Vagina (tissue), 2 donors: ENCODE results near the gene NAP1L5. TPM values are rescaled to one million over a fixed set of nuclear protein-coding genes. Genes with fewer than 3 reads are reported as not detected.

Experiments used
- DNase-seq, 2 donors: peaks; one replicate each; pipeline ENCODE4 v3.0.0-alpha.2; 2017; ENCODE audit errors: extremely low spot score in 2 of 2
- H3K27ac ChIP-seq: fragments of 200-600 bp; sonication (generic); one replicate; pipeline ENCODE4 v1.5.1; 2019
- H3K27me3 ChIP-seq: fragments of 200-600 bp; sonication (generic); one replicate; pipeline ENCODE4 v1.5.1; 2019
- H3K36me3 ChIP-seq, 2 donors: fragments of 200-600 bp; sonication (generic); one replicate each; pipeline ENCODE4 v1.5.1; 2017 to 2019
- H3K4me1 ChIP-seq: fragments of 200-600 bp; sonication (generic); one replicate; pipeline ENCODE4 v1.5.1; 2019
- H3K4me3 ChIP-seq, 2 donors: fragments of 200-600 bp; sonication (generic); 1 replicate in 1 of 2; 2 replicates in 1 of 2; pipeline ENCODE4 v1.5.1; 2016 to 2019
- H3K9me3 ChIP-seq: fragments of 200-600 bp; sonication (generic); one replicate; pipeline ENCODE4 v1.5.1; 2019
- POLR2A ChIP-seq, 2 donors: fragments of 450-650 bp; IDR thresholded peaks; one replicate each; pipeline ENCODE4 v1.6.1; 2017; ENCODE audit warnings: antibody characterized with exemption in 2 of 2, mild to moderate bottlenecking in 2 of 2, moderate library complexity in 2 of 2
- POLR2AphosphoS5 ChIP-seq, 2 donors: sonication (generic); formaldehyde crosslinking; IDR thresholded peaks; one replicate each; pipeline ENCODE4 v1.9.0; 2017; ENCODE audit warnings: antibody characterized with exemption in 2 of 2, mild to moderate bottlenecking in 2 of 2, low read depth in 1 of 2; ENCODE audit not compliant: insufficient read depth in 1 of 2
- intact Hi-C: fragments of 100-400 bp; cut with DNase I; formaldehyde crosslinking; loops from one replicate; pipeline ENCODE4 v1.15.1; 2023
- total RNA-seq: library from RNA; depleted of rRNA; stranded (reverse); fragments of >200 nt; gene quantifications from one replicate; pipeline ENCODE4 v1.2.3, GENCODE V29; 2016
- TF ChIP-seq, protein P1 (sequence below), 3 experiments: fragments of 450-650 bp in 2 of 3; fragments of 200-600 bp in 1 of 3; sonication (generic) in 1 of 3; IDR thresholded peaks; one replicate each; pipeline ENCODE4 v1.5.1; 2017 to 2019; ENCODE audit warnings: antibody characterized with exemption in 3 of 3, mild to moderate bottlenecking in 2 of 3, moderate library complexity in 2 of 3

NAP1L5 gene, protein sequence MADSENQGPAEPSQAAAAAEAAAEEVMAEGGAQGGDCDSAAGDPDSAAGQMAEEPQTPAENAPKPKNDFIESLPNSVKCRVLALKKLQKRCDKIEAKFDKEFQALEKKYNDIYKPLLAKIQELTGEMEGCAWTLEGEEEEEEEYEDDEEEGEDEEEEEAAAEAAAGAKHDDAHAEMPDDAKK
- 9.1 TPM for total RNA-seq

DNA sequence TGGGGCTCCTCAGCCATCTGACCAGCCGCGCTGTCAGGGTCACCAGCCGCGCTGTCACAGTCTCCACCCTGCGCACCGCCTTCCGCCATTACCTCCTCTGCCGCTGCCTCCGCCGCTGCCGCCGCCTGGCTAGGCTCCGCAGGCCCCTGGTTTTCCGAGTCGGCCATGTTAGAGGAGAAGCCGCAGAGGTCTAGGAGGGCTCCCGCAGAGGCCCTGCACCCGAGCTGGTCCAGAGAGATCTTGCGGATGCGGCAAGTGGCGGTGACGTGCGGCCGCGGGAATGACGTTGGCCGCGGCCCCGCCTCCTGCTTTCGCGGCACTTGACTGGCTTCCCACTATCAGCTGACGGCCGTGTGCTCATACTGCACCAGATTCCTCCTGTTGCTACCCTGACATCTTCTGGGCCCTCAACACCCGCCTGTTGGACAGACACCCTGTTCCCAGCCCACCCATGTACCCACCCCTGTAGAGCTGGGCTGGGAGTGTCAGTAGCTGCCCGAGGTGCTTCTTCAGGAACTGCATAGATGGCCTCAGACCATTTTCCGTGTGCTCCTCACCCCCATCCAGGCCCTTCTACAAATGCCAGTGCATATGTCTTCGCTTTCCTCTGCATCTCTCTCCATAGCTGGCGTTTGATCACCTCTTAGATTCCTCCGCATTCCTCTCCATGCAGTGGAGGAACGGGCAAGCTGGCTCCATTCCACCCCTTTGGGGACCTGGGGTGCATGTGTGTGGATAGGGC is at the start of gene NAP1L5:
Gene NAP1L5 (minus strand): TSS at position 242 of the 742 bp plus-strand sequence. CDS start 75 bp downstream, at position 167.
- Histone ChIP-seq H3K4me3 (peak within 1 kb of the TSS; percentile 60 to 62), H3K4me1 (no peaks in the 10 kb centered on the region), H3K36me3 (no peaks in the 10 kb centered on the region), H3K27me3 (no peaks in the 10 kb centered on the region), H3K27ac (peak within 1 kb of the TSS; percentile 82), H3K9me3 (no peaks in the 10 kb centered on the region)
- intact Hi-C loops = no loop called here
- TF ChIP-seq POLR2AphosphoS5 (IDR thresholded peaks at IDR 0.05; ENCODE audit: insufficient read depth in 1 of 2, low read depth in 1 of 2) (peak in 1 of 2 donors; percentile 89), POLR2A (IDR thresholded peaks at IDR 0.05) (peak in 1 of 2 donors; percentile 42)
- TF ChIP-seq, protein P1, sequence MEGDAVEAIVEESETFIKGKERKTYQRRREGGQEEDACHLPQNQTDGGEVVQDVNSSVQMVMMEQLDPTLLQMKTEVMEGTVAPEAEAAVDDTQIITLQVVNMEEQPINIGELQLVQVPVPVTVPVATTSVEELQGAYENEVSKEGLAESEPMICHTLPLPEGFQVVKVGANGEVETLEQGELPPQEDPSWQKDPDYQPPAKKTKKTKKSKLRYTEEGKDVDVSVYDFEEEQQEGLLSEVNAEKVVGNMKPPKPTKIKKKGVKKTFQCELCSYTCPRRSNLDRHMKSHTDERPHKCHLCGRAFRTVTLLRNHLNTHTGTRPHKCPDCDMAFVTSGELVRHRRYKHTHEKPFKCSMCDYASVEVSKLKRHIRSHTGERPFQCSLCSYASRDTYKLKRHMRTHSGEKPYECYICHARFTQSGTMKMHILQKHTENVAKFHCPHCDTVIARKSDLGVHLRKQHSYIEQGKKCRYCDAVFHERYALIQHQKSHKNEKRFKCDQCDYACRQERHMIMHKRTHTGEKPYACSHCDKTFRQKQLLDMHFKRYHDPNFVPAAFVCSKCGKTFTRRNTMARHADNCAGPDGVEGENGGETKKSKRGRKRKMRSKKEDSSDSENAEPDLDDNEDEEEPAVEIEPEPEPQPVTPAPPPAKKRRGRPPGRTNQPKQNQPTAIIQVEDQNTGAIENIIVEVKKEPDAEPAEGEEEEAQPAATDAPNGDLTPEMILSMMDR (IDR thresholded peaks at IDR 0.05) = no peak
- no peak for DNase-seq

- no peak for DNase-seq
- no peak overlapping the region for H3K4me3 ChIP-seq
- no peak overlapping the region for H3K27ac ChIP-seq
- H3K9me3 ChIP-seq = no peaks in the 10 kb centered on the region
- intact Hi-C loops = no loop called here
- H3K4me1 ChIP-seq = no peaks in the 10 kb centered on the region
- peaks cover 0 to 60% of the 10 kb centered on the region in 2 donors for H3K36me3 ChIP-seq
- TF ChIP-seq POLR2A (IDR thresholded peaks at IDR 0.05) (no peak), POLR2AphosphoS5 (IDR thresholded peaks at IDR 0.05; ENCODE audit: insufficient read depth in 1 of 2, low read depth in 1 of 2) (no peak)
- TF ChIP-seq, protein P1 (IDR thresholded peaks at IDR 0.05) = no peak
- no peaks in the 10 kb centered on the region for H3K27me3 ChIP-seq
Observed at GRCh38 chr4:88747351-88747750, 49.7 kb upstream of the NAP1L5 start.

- H3K9me3 ChIP-seq = no peaks in the 10 kb centered on the region
- no peaks in the 10 kb centered on the region for H3K4me1 ChIP-seq
- DNase-seq = no peak
- H3K27ac ChIP-seq = peak overlapping the region; percentile 28
- H3K27me3 ChIP-seq = no peaks in the 10 kb centered on the region
- intact Hi-C loops = no loop called here
- no peak overlapping the region for H3K4me3 ChIP-seq
- H3K36me3 ChIP-seq = peaks cover 0 to 48% of the 10 kb centered on the region in 2 donors
- TF ChIP-seq POLR2AphosphoS5 (IDR thresholded peaks at IDR 0.05; ENCODE audit: insufficient read depth in 1 of 2, low read depth in 1 of 2) = no peak
- TF ChIP-seq, protein P1 (IDR thresholded peaks at IDR 0.05) = no peak
- TF ChIP-seq POLR2A (IDR thresholded peaks at IDR 0.05) = no peak
Observed at GRCh38 chr4:88746206-88746605, 48.6 kb upstream of the NAP1L5 start.

DNA sequence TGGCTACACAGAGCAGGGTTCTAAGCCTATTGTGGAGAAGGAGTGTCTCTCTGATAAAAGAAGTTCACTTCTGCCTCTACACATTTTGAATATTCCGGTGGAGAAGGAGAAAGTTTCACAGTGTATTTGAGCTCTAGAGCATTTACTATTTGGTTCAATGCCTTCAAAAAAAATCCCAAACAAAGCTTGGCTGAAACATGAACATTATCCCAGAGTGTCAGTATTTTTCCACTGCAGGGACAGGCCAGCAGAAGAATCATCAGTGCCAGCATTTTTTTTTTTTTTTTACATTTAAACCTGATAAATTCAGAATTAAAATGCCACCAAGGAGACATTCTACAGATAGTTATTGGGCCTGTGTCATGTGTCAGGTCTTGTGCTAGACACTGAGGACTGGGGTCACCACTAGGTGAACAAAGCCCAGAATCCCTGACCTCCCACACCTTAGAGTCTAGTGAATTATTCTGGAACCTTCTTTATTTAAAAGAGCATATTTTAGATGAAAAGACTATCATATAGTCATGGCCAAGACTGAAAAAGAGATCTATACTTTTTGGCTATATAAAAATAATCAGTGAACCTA is 48.0 kb upstream of the NAP1L5 start:
- no peak for DNase-seq
- no peaks in the 10 kb centered on the region for H3K27me3 ChIP-seq
- H3K9me3 ChIP-seq = no peaks in the 10 kb centered on the region
- intact Hi-C loops = no loop called here
- H3K4me1 ChIP-seq = no peaks in the 10 kb centered on the region
- peak overlapping the region; percentile 28 for H3K27ac ChIP-seq
- peaks cover 0 to 47% of the 10 kb centered on the region in 2 donors for H3K36me3 ChIP-seq
- H3K4me3 ChIP-seq = no peak overlapping the region
- TF ChIP-seq POLR2AphosphoS5 (IDR thresholded peaks at IDR 0.05; ENCODE audit: insufficient read depth in 1 of 2, low read depth in 1 of 2) = no peak
- TF ChIP-seq, protein P1 (IDR thresholded peaks at IDR 0.05) = no peak
